ENCODE data around the gene PLA2G5. TPM values are rescaled to one million over a fixed set of nuclear protein-coding genes. Genes with fewer than 3 reads are reported as not detected.

The PLA2G5 gene
- total and polyA plus RNA-seq, 2 of the 4 experiments (the other 2 are of a cell fraction) = not detected

GRCh38 chr1:20029178-20029912 lies 40.6 kb upstream of the PLA2G5 start:
- H3K9ac ChIP-seq (ENCODE audit: low read depth, low read length) = no peak overlapping the region
- H3K14ac ChIP-seq (replicated peaks; ENCODE audit: low read depth, low read length) = no peak overlapping the region
- no peak overlapping the region for H3K4ac ChIP-seq (ENCODE audit: low read depth, low read length)
- H4K91ac ChIP-seq (ENCODE audit: insufficient read depth, low read depth, low read length) = no peak overlapping the region
- TF ChIP-seq, protein P1, sequence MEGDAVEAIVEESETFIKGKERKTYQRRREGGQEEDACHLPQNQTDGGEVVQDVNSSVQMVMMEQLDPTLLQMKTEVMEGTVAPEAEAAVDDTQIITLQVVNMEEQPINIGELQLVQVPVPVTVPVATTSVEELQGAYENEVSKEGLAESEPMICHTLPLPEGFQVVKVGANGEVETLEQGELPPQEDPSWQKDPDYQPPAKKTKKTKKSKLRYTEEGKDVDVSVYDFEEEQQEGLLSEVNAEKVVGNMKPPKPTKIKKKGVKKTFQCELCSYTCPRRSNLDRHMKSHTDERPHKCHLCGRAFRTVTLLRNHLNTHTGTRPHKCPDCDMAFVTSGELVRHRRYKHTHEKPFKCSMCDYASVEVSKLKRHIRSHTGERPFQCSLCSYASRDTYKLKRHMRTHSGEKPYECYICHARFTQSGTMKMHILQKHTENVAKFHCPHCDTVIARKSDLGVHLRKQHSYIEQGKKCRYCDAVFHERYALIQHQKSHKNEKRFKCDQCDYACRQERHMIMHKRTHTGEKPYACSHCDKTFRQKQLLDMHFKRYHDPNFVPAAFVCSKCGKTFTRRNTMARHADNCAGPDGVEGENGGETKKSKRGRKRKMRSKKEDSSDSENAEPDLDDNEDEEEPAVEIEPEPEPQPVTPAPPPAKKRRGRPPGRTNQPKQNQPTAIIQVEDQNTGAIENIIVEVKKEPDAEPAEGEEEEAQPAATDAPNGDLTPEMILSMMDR (conservative IDR thresholded peaks at IDR 0.05; ENCODE audit: low read depth, low read length) = no peak
- no peak for TF ChIP-seq SMC3 (IDR thresholded peaks at IDR 0.05; ENCODE audit: low read depth, low read length)
- TF ChIP-seq MAFK (IDR thresholded peaks at IDR 0.05; ENCODE audit: low read depth, low read length) = no peak
- no peak for TF ChIP-seq CHD1 (IDR thresholded peaks at IDR 0.05; ENCODE audit: low read depth, low read length)
- TF ChIP-seq BHLHE40 (IDR thresholded peaks at IDR 0.05; ENCODE audit: low read depth, low read length) = no peak
- TF ChIP-seq RFX5 (IDR thresholded peaks at IDR 0.05; ENCODE audit: low read depth, low read length) = no peak
- TF ChIP-seq POLR2A (IDR thresholded peaks at IDR 0.05; ENCODE audit: low read depth, low read length) = no peak
- no peak for TF ChIP-seq MXI1 (IDR thresholded peaks at IDR 0.05; ENCODE audit: borderline replicate concordance, low read depth, low read length)
- TF ChIP-seq NFE2L2 (IDR thresholded peaks at IDR 0.05; ENCODE audit: low read depth, low read length) = no peak
- TF ChIP-seq FOS (IDR thresholded peaks at IDR 0.05; ENCODE audit: low read depth, low read length) = no peak
- no peak for TF ChIP-seq RAD21 (IDR thresholded peaks at IDR 0.05; ENCODE audit: low read length)
- TF ChIP-seq USF2 (IDR thresholded peaks at IDR 0.05; ENCODE audit: low read depth, low read length) = no peak
- TF ChIP-seq MAZ (IDR thresholded peaks at IDR 0.05; ENCODE audit: borderline replicate concordance, low read depth, low read length) = no peak
- no peak for TF ChIP-seq ELK1 (IDR thresholded peaks at IDR 0.05; ENCODE audit: borderline replicate concordance, low read depth, low read length)
- TF ChIP-seq CEBPB (IDR thresholded peaks at IDR 0.05; ENCODE audit: low read depth, low read length) = no peak
- TF ChIP-seq RCOR1 (IDR thresholded peaks at IDR 0.05; ENCODE audit: insufficient replicate concordance, low read length) = no peak
- H3K27ac ChIP-seq (ENCODE audit: insufficient read depth, low read length) = no peak overlapping the region
- no peak overlapping the region for H4K8ac ChIP-seq (ENCODE audit: low read depth in 2 of 2, low read length in 2 of 2)
- no peaks in the 10 kb centered on the region for H3K79me1 ChIP-seq (ENCODE audit: low read depth in 1 of 2, low read length in 2 of 2)
- no peak overlapping the region for H2AFZ ChIP-seq (replicated peaks; ENCODE audit: low read length, poor library complexity)
- in situ Hi-C loops (cut with MboI; ENCODE audit: low sequenced_read_pairs) = no loop called here
- BruUV-seq (replicated peaks) = no TSS peak
- ChIA-PET POLR2A (ENCODE audit: unreplicated experiment) (no interaction called here), CTCF (no interaction called here)
- H2AK9ac ChIP-seq (replicated peaks; ENCODE audit: low read depth, low read length, poor library complexity) = no peak overlapping the region
- H3K4me3 ChIP-seq (ENCODE audit: insufficient read depth, low read depth, low read length) = no peak overlapping the region
- H3K9me3 ChIP-seq (ENCODE audit: control insufficient read depth, insufficient read depth, low read length) = no peaks in the 10 kb centered on the region
- H3K4me1 ChIP-seq (ENCODE audit: control insufficient read depth, insufficient read depth, low read length) = no peaks in the 10 kb centered on the region
- H2AK5ac ChIP-seq (ENCODE audit: low read depth, low read length) = no peak overlapping the region
- H4K5ac ChIP-seq (ENCODE audit: low read depth, low read length) = no peak overlapping the region
- no peak overlapping the region for H3K23ac ChIP-seq (ENCODE audit: low read depth, low read length)
- intact Hi-C loops (cut with micrococcal nuclease) = no loop called here
- no peaks in the 10 kb centered on the region for H4K20me1 ChIP-seq (ENCODE audit: insufficient read depth, low read length)
- no peak overlapping the region for H2BK5ac ChIP-seq (ENCODE audit: low read depth, low read length, poor library complexity, severe bottlenecking)
- H2BK15ac ChIP-seq (ENCODE audit: low read depth, low read length) = no peak overlapping the region
- H3K9me1 ChIP-seq (ENCODE audit: insufficient read depth, low read length) = no peaks in the 10 kb centered on the region
- ATAC-seq (ENCODE audit: low read depth) (no peak), DNase-seq (no peak)
- H2BK120ac ChIP-seq (ENCODE audit: low read depth, low read length) = no peak overlapping the region
- no peak overlapping the region for H2BK20ac ChIP-seq (ENCODE audit: low read depth, low read length)
- H3K27me3 ChIP-seq (ENCODE audit: control insufficient read depth, insufficient read depth, low read length) = peaks cover 12% of the 10 kb centered on the region
- no peak overlapping the region for H3K18ac ChIP-seq (ENCODE audit: low read depth, low read length)
- dilution Hi-C loops (cut with HindIII; ENCODE audit: low sequenced_read_pairs, unreplicated experiment) = no loop called here
- no peak overlapping the region for H3K56ac ChIP-seq (ENCODE audit: extremely low read depth, insufficient read depth, low read length)
- H3K4me2 ChIP-seq (ENCODE audit: low read depth, low read length) = no peak overlapping the region
- WGBS, 2 experiments (ENCODE audit: extremely low coverage in 2 of 2, insufficient read length in 1 of 2) = 65% methylated on average over 4 of the region's 20 CpGs; no CpG with 5 or more reads in 1 of the 2 experiments
- no peaks in the 10 kb centered on the region for H3K36me3 ChIP-seq (ENCODE audit: control insufficient read depth, insufficient read depth, low read length)

Data from IMR-90 (cell line).